HCEC 1CT (cell line): ENCODE results near the gene SYCP3.

ENCODE experiments used
- DNase-seq: peaks from one replicate; pipeline ENCODE4 v3.0.0-alpha.2; 2017

SYCP3 gene

DNA sequence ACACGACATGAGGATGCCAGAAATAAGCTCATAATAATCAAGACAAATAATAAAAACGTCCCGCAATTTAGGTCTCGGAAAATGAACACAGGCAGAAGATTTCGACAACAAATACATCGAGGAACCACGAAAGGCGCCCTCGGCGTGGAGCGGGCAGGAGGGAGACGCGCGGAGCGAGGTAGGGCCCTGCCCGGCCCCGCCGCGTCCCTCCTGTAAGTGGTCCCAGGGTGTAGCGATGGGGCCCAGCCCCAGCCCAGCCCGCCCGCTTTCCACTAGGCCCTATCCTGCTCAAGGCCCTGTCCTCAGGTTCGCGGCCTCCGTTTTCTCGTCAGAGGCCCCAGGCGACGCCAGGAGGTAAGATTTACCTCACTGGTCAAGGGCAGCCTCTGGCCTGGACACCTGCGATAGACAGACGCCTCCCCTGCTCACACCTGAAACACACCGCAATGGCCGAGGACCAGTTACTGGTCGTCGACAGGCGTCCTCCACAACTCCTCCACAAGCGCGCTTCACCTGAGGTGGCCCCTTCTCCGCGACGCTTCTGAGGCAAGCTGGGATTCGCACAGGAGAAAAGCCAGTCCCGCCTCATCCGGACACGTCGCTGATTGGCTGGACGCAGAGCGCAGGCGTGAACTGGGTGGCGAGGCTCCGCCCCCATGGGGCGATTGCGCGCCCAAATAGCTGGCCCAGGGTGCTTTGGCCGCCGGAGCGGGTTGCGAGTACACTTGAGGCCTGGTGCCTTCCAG is at the start of gene SYCP3:
Gene SYCP3 (minus strand): TSS at position 543 of the 746 bp plus-strand sequence. CDS start 1,527 bp downstream, outside the sequence.
- no peak for DNase-seq

- no peak for DNase-seq
Observed at GRCh38 chr12:101785671-101786070, 46.4 kb upstream of the SYCP3 start.

GRCh38 chr12:101784376-101784775 is 45.1 kb upstream of the SYCP3 start:
- no peak for DNase-seq

DNA sequence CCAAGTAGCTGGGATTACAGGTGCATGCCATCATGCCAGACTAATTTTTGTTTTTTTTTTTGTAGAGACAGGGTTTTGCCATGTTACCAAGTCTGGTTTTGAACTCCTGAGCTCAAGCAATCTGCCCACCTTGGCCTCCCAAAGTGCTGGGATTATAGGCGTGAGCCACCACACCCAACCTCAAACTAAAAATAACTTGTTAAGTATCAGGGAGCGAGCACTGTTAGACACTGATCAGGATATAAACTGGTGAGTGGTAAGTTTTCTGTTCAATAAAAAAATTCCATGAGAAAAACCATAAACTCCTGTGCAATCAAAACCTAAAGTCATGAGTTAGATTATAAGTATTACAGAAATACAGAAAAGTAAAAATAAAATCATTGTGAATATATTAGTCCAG is 44.6 kb upstream of the SYCP3 start:
- no peak for DNase-seq

GRCh38 chr12:101783150-101783549 is 43.9 kb upstream of the SYCP3 start:
- DNase-seq: no peak

DNA sequence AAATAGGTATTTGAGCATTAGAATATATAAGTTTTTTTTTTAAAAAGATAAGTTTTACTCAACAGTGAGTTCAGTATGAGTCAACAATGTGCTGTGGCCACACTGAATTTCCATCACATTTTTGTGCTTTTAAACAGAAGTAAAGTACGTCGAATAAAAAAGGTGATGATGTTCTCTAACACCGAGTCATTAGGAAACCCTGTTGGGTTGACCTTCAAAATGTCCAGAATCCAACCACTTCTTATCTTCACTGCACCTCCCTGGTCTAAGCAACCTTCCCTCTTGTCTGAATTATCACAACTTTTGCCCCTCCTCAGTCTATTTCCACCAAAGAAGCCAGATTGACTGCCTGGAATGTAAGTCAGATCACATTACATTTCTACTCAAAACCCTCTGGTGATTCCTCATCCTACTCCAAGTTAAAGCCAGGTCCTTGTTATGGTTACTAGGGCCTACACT is 43.0 kb upstream of the SYCP3 start:
- DNase-seq: peak; percentile 54

GRCh38 chr12:101781834-101782233 is 42.6 kb upstream of the SYCP3 start:
- DNase-seq: peak; percentile 24

DNA sequence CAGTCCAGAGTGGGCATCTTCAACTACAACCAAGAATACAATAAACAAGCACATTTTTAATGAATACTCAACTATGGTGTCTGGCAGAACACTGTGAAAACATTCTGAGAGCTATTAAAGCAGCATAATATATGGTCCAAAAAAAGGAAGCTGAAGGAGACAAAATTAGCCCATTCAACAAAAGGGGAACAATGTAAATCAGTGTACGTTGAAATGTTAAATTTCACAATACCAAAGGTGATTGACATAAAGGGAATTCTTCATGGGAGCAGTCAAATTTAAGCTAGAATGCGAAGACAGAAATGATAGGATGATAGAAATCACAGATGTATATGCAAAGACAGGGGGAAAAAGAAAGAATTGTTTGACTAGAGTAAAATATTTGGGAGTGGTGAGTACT is 41.3 kb upstream of the SYCP3 start:
- no peak for DNase-seq

GRCh38 chr12:101779626-101780025 is 40.4 kb upstream of the SYCP3 start:
- no peak for DNase-seq

- no peak for DNase-seq
Observed at GRCh38 chr12:101779200-101779599, 39.9 kb upstream of the SYCP3 start.

GRCh38 chr12:101777978-101778377 is 38.7 kb upstream of the SYCP3 start:
- DNase-seq: no peak

DNA sequence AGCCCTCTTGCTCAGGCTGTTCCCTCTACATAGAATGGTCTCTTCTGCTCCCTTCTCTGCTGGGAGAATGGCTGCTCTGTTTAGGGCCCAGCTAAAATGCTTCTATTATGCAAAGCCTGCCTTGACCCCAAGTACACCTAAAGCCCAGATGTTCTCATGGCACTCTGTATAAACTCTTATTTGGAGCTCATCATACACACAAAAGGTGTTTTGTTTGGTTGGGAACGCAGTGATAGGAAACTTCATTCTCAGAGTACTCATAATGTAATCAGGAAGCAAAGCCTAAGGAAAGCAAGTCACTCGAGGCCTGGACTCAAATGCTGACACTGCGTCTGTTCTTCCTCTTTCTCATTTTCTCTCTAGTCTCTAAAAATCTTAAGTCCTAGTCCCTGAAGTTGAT is 38.2 kb upstream of the SYCP3 start:
- no peak for DNase-seq

- DNase-seq: no peak
Observed at GRCh38 chr12:101775816-101776215, 36.6 kb upstream of the SYCP3 start.

DNA sequence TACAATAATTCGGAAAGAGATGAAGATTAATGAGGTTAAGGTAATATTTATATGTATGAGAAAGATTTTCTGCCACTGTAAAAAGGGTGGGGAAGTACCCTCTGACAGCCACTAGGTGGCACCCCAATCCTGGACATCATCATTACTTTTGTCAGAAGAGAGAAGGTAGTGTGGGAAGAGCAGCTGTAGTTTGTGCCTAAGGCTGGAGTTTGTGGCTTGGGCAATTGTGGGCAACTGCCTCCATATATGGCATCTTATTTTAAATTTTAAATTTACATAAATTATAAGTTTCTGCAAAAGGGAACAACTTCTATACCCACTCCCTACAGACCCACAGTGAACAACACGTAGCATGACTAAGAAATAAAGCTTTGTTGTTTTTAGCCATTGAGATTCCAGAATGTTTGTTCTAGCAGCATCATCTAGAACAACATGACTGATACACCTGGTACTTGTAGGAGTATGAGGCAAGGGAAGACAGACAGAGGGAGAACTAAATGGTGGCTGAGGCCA is 34.4 kb upstream of the SYCP3 start:
- peak; percentile 68 for DNase-seq

GRCh38 chr12:101772012-101772775 is 32.9 kb upstream of the SYCP3 start:
- no peak for DNase-seq

DNA sequence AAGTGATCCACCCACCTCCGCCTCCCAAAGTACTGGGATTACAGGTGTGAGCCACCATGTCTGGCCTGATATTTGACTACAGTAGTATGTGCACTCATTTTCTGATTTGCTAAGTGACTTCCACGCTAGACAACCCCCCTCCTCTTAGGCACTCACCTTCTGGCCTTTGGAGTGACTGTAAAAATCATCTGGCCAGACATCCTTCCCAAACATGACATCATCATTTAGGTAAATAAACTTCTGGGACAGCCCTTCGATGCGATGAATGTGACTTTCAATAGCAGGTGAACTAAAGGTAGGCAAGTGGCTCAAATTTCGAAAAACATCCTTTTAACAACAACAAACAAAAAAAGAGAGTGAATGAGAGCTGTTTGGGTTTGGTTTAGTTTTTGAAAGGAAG is 30.6 kb upstream of the SYCP3 start:
- no peak for DNase-seq

DNA sequence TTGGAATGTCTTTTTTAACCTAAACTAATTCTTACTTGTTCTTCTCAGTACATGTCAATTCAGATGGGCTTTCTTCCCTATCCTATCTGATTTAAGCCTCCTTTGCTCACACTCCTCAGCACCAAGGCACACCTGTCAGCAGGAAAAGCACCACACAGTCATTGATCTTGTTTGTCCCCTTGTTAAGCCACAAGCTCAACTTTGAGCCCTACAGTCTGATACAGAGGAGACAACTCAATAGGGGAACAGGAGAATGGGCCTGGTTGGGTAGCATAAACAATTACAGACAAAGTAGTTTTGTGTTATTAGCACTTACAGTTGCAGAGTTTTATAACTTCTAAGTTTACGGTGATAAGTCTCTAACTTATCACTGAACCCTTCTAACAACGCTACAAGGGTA is 29.5 kb upstream of the SYCP3 start:
- DNase-seq: no peak

DNA sequence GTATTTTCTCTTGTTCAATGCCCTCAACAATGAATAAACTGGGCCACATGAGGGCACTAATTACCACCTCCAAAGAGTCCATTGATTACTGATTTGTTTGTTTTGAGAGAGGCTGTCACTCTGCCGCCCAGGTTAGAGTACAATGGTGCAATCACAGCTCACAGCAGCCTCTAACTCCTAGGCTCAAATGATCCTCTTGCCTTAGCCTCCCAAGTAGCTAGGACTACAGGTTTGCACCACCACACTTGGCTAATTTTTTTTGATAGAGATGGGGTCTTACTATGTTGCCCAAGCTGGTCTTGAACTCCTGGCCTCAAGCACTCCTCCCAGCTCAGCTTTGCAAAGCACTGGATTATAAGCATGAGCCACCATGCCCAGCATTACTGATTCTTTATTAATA is 28.3 kb upstream of the SYCP3 start:
- no peak for DNase-seq

- DNase-seq: no peak
Observed at GRCh38 chr12:101764051-101764792, 25.0 kb upstream of the SYCP3 start.

DNA sequence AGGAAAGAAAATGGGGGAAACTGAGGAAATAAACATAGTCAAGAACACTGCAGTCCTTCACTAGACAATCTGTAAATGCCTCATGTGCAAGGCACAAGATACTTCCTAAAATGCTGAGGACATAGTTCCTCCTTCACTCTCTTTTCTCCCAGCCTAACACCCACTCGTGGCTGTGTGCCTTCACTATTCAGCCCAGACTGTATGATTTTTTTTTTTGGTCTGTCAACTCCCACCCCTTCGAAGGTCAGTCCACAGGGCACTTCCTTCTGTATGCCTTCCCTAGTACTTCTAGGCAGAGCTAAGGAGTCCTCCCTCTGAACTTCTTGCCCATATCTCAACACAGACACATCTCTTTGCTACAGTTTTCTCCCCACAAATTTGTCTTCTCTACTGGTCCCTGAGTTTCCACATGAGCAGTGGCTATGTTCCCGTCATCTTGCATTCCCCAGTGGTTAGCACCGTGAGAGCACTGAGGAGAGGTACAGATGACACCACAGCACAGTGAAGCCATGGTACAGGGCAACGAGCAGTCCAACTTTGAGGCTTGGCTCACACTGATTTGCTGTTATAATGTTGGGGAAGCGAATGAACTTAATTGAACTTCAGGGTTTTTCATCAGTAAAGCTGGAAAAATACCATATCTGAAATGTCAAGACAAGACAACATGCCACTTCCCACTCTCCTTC is 24.1 kb upstream of the SYCP3 start:
- DNase-seq: no peak

GRCh38 chr12:101761781-101762180 is 22.5 kb upstream of the SYCP3 start:
- DNase-seq: no peak

GRCh38 chr12:101761350-101761749 is 22.1 kb upstream of the SYCP3 start:
- DNase-seq: no peak
